ENCODE measurements around the gene SLC44A3. TPM values are rescaled to one million over a fixed set of nuclear protein-coding genes. Genes with fewer than 3 reads are reported as not detected.

Gene SLC44A3
- total and polyA plus RNA-seq, 2 experiments from 2014 or later = 2.9 to 4.5 TPM

DNA sequence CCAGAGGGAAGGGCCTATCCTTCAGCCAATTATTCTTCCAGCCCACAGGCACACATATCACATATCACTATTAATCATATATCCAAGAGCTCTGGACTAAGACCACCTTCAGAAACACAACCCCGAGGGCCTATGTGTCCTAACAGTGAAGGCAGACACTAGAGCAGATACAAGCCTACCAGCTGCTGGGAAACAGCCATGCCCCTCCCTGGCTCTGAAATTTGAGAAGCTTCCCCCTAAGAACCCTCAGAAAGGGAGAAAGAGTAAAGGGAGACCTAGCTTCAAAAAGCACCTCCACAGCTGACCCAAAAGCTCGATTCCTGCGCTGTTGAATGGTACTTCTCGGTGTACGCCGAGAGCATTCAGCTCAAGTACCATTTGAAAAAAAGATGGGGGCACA lies 89.3 kb downstream of the SLC44A3 start:
- ATAC-seq (peak; percentile 64), DNase-seq (ENCODE audit: low spot score) (peak; percentile 70)
- peaks cover 66% of the 10 kb centered on the region for H3K4me1 ChIP-seq (ENCODE audit: insufficient read depth)
- H4K20me1 ChIP-seq (replicated peaks; ENCODE audit: insufficient read depth) = peaks cover 95% of the 10 kb centered on the region
- H3K4me3 ChIP-seq = peak overlapping the region; percentile 8; the same call in 1 of the 2 replicates
- peaks cover 2% of the 10 kb centered on the region for H3K27me3 Mint-ChIP-seq (ENCODE audit: insufficient read depth, low read depth, poor library complexity)
- H3K4me2 ChIP-seq = peak overlapping the region; percentile 73
- peaks cover 100% of the 10 kb centered on the region for H3K79me2 ChIP-seq (replicated peaks; ENCODE audit: insufficient read depth)
- peaks cover 43% of the 10 kb centered on the region for H3K36me3 Mint-ChIP-seq (ENCODE audit: low read depth)
- no peaks in the 10 kb centered on the region for H3K36me3 ChIP-seq (ENCODE audit: insufficient read depth)
- no peaks in the 10 kb centered on the region for H3K27me3 ChIP-seq (ENCODE audit: insufficient read depth)
- no peaks in the 10 kb centered on the region for H3F3A ChIP-seq (replicated peaks; ENCODE audit: low read depth)
- H3K9me3 Mint-ChIP-seq = no peaks in the 10 kb centered on the region
- H3K4me3 Mint-ChIP-seq = peak overlapping the region; percentile 3; the same call in 1 of the 3 replicates
- no peak overlapping the region for H2AFZ ChIP-seq
- no peak overlapping the region for H3K27ac ChIP-seq (ENCODE audit: low read depth)
- TF ChIP-seq REST (IDR thresholded peaks at IDR 0.05; ENCODE audit: unreplicated experiment) (no peak), ETS1 (IDR thresholded peaks at IDR 0.05) (no peak), STAT1 (IDR thresholded peaks at IDR 0.05; ENCODE audit: unreplicated experiment) (no peak)
- H3K4me1 Mint-ChIP-seq = peaks cover 55% of the 10 kb centered on the region
- H3K27ac Mint-ChIP-seq = no peak overlapping the region
- H3K9me2 ChIP-seq (ENCODE audit: insufficient read depth) = peaks cover 5% of the 10 kb centered on the region

- no peaks in the 10 kb centered on the region for H3K9me3 Mint-ChIP-seq
- TF ChIP-seq ZNF114 (CRISPR knock-in tag; IDR thresholded peaks at IDR 0.05) (no peak), CREB1 (CRISPR knock-in tag; IDR thresholded peaks at IDR 0.05; ENCODE audit: low read depth) (no peak), ETS1 (IDR thresholded peaks at IDR 0.05) (no peak), POLR2AphosphoS5 (IDR thresholded peaks at IDR 0.05; ENCODE audit: low read depth) (no peak), NANOG (IDR thresholded peaks at IDR 0.05; ENCODE audit: borderline replicate concordance) (no peak), JUNB (IDR thresholded peaks at IDR 0.05; ENCODE audit: unreplicated experiment) (no peak), EZH2phosphoT487 (IDR thresholded peaks at IDR 0.05; ENCODE audit: unreplicated experiment) (no peak), REST (IDR thresholded peaks at IDR 0.05; ENCODE audit: unreplicated experiment) (no peak), STAT1 (IDR thresholded peaks at IDR 0.05; ENCODE audit: unreplicated experiment) (no peak)
- TF ChIP-seq, protein P1, sequence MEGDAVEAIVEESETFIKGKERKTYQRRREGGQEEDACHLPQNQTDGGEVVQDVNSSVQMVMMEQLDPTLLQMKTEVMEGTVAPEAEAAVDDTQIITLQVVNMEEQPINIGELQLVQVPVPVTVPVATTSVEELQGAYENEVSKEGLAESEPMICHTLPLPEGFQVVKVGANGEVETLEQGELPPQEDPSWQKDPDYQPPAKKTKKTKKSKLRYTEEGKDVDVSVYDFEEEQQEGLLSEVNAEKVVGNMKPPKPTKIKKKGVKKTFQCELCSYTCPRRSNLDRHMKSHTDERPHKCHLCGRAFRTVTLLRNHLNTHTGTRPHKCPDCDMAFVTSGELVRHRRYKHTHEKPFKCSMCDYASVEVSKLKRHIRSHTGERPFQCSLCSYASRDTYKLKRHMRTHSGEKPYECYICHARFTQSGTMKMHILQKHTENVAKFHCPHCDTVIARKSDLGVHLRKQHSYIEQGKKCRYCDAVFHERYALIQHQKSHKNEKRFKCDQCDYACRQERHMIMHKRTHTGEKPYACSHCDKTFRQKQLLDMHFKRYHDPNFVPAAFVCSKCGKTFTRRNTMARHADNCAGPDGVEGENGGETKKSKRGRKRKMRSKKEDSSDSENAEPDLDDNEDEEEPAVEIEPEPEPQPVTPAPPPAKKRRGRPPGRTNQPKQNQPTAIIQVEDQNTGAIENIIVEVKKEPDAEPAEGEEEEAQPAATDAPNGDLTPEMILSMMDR (conservative IDR thresholded peaks at IDR 0.05; ENCODE audit: low read depth in 2 of 2) = no peak
- H3K4me1 Mint-ChIP-seq = peaks cover 59% of the 10 kb centered on the region
- no peaks in the 10 kb centered on the region for H3F3A ChIP-seq (replicated peaks; ENCODE audit: low read depth)
- peaks cover 100% of the 10 kb centered on the region for H3K79me2 ChIP-seq (replicated peaks; ENCODE audit: insufficient read depth)
- no peak overlapping the region for H3K4me2 ChIP-seq
- H3K4me3 ChIP-seq = no peak overlapping the region
- H3K27ac ChIP-seq (ENCODE audit: low read depth) = 0 out of 2 replicates have a peak overlapping the region, but pooled peaks have one; percentile 9
- ATAC-seq (peak; percentile 7; the same call in 2 of the 3 replicates), DNase-seq (ENCODE audit: low spot score) (no peak)
- H2AFZ ChIP-seq = no peak overlapping the region
- no peaks in the 10 kb centered on the region for H3K36me3 ChIP-seq (ENCODE audit: insufficient read depth)
- H4K20me1 ChIP-seq (replicated peaks; ENCODE audit: insufficient read depth) = peaks cover 97% of the 10 kb centered on the region
- peaks cover 4% of the 10 kb centered on the region for H3K27me3 Mint-ChIP-seq (ENCODE audit: insufficient read depth, low read depth, poor library complexity)
- H3K36me3 Mint-ChIP-seq (ENCODE audit: low read depth) = peaks cover 43% of the 10 kb centered on the region
- H3K4me3 Mint-ChIP-seq = no peak overlapping the region
- no peaks in the 10 kb centered on the region for H3K27me3 ChIP-seq (ENCODE audit: insufficient read depth)
- H3K4me1 ChIP-seq (ENCODE audit: insufficient read depth) = peaks cover 59% of the 10 kb centered on the region
- peaks cover 7% of the 10 kb centered on the region for H3K9me2 ChIP-seq (ENCODE audit: insufficient read depth)
- H3K27ac Mint-ChIP-seq = no peak overlapping the region
Observed at GRCh38 chr1:94912263-94913184, 92.4 kb downstream of the SLC44A3 start.

Measured in GM23338 (cell line).